Common myeloid progenitor, CD34-positive (primary cell): Measurements from ENCODE around the gene CLIC1.

ENCODE experiments used
- CTCF ChIA-PET: fragments of 350-600 bp; sonication (Branson Sonifier 250); formaldehyde crosslinking; loops from one replicate; lab custom pipeline; 2021; ENCODE audit warnings: antibody characterized with exemption; lab: Charles Lee
- POLR2A ChIA-PET: fragments of 350-600 bp; sonication (Branson Sonifier 250); formaldehyde crosslinking; loops from one replicate; lab custom pipeline; 2021; ENCODE audit warnings: antibody characterized with exemption; lab: Charles Lee
- DNase-seq, 3 donors: peaks; one replicate each; pipeline versions ENCODE4 v3.0.0 to v3.0.0-alpha.2; 2013
- H3K27ac ChIP-seq, 2 experiments: 1 replicate in 1 of 2; 2 replicates in 1 of 2; pipeline ENCODE4 v1.7.0; 2013; ENCODE audit warnings: inconsistent platforms in 2 of 2, low read length in 2 of 2, mild to moderate bottlenecking in 2 of 2, low read depth in 1 of 2, moderate library complexity in 1 of 2; ENCODE audit not compliant: severe bottlenecking in 2 of 2, insufficient read depth in 1 of 2, poor library complexity in 1 of 2
- H3K27me3 ChIP-seq, 5 experiments: replicated peaks in 2 of 5; 1 replicate in 3 of 5; 2 replicates in 2 of 5; pipeline versions ENCODE4 v1.6.1 to v1.7.0; 2013; ENCODE audit warnings: low read length in 4 of 5, mild to moderate bottlenecking in 2 of 5, moderate library complexity in 2 of 5, inconsistent platforms in 1 of 5; ENCODE audit not compliant: insufficient read depth in 5 of 5, control insufficient read depth in 4 of 5
- H3K36me3 ChIP-seq, 4 experiments: 1 replicate in 2 of 4; 2 replicates in 2 of 4; pipeline versions ENCODE4 v1.6.1 to v1.7.0; 2013; ENCODE audit warnings: low read length in 3 of 4, control low read depth in 1 of 4, mild to moderate bottlenecking in 1 of 4; ENCODE audit not compliant: control insufficient read depth in 4 of 4, insufficient read depth in 4 of 4
- H3K4me1 ChIP-seq, 4 experiments: 1 replicate in 3 of 4; 2 replicates in 1 of 4; pipeline versions ENCODE4 v1.6.1 to v1.7.1; 2013; ENCODE audit warnings: low read length in 3 of 4, mild to moderate bottlenecking in 3 of 4, control low read depth in 1 of 4, inconsistent platforms in 1 of 4, moderate library complexity in 1 of 4; ENCODE audit not compliant: control insufficient read depth in 4 of 4, insufficient read depth in 4 of 4; ENCODE audit errors: control extremely low read depth in 1 of 4
- H3K4me3 ChIP-seq, 7 experiments: 1 replicate in 4 of 7; 2 replicates in 3 of 7; pipeline versions ENCODE4 v1.5.1 to v1.7.0; 2013; ENCODE audit warnings: mild to moderate bottlenecking in 7 of 7, low read length in 6 of 7, moderate library complexity in 6 of 7, inconsistent platforms in 2 of 7, low read depth in 2 of 7, control low read depth in 1 of 7; ENCODE audit not compliant: insufficient read depth in 4 of 7, control insufficient read depth in 1 of 7; ENCODE audit errors: extremely low read depth in 1 of 7
- H3K9me3 ChIP-seq, 5 experiments: 1 replicate in 4 of 5; 2 replicates in 1 of 5; pipeline versions ENCODE4 v1.6.1 to v1.7.1; 2013; ENCODE audit warnings: low read length in 4 of 5, mild to moderate bottlenecking in 2 of 5, inconsistent platforms in 1 of 5, low read depth in 1 of 5, moderate library complexity in 1 of 5; ENCODE audit not compliant: control insufficient read depth in 4 of 5, insufficient read depth in 2 of 5; ENCODE audit errors: control extremely low read depth in 1 of 5
- WGBS: methylation state at CpG from one replicate; pipeline ENCODE4 v1.1.5; 2013; ENCODE audit not compliant: insufficient coverage; 5-methylcytosine and 5-hydroxymethylcytosine counted together

Gene CLIC1

DNA sequence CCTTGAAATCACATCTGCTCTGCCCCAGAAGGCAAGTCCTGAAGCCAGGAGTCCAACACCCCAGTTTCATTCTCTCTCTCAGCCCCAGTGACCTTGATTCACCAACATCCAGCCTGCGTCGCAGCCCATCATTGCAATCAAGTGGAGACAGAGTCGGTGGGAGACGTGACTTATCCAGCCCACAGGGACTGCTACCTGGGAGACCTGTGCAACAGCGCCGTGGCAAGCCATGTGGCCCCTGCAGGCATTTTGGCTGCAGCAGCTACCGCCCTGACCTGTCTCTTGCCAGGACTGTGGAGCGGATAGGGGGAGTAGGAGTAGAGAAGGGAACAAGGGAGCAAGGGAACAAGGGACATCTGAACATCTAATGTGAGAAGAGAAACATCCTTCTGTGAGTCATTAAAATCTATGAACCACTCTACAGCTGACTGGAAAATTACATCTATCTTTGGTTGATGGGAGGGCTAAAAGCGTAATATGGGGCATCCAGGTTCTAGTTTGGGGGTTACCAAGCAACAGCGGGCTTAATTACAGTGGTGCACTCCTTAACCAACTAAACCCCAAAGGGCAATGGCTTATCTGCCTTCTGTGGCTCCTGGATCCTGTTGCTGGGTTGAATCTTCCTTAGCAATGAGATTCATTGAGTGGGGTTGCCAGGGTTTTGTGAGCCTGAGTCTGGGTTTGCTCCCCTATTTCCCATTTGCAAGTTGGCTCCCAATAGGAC, 18.7 kb downstream of the CLIC1 start:
- Histone ChIP-seq H3K9me3 (no peaks in the 10 kb centered on the region), H3K4me3 (no peak overlapping the region), H3K27ac (no peak overlapping the region), H3K4me1 (peaks cover 2 to 21% (median 14%) of the 10 kb centered on the region in 4 experiments), H3K36me3 (no peaks in the 10 kb centered on the region), H3K27me3 (no peaks in the 10 kb centered on the region)
- DNase-seq: peak in 1 of 3 donors; percentile 21
- WGBS: 92% methylated on average over 10 of the region's 10 CpGs
- ChIA-PET POLR2A (no interaction called here), CTCF (no interaction called here)

DNA sequence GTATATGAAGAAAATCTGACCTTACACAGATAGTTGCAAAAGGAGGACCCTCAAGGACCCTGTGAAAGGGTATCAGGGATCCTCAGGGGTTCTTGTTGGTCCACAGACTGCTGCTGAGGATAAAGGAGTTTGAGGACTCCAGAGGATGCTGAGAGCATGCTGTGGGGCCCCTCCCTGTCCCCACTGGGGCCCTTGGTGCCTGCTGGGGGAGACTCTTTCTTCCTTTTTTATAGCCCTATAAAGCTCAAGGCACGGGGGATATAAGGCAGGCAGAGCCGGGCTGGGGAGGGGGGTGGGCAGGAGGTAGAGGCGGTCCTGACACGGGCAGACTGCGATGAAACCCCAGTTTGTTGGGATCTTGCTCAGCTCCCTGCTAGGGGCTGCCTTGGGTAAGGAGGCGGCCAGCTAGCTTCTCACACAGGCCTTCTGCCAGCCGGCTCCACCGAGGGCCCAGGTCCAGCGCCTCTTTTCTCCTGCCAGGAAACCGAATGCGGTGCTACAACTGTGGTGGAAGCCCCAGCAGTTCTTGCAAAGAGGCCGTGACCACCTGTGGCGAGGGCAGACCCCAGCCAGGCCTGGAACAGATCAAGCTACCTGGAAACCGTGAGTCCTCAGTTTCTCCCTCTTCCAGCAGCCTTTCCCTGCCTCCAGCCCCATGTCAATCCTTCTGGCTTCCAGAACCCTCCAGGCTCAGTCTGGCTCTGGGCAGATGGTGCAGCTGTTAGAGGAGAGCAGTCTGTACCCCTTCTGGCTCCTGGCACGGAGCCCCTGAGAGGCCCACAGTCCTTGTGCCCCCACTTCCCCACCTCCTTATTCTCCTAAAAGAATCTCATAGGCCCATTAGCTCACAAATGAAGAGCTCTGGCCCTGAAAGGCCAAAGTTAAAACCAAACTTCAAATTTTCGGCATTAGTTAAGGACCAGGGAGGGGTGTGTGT, 21.0 kb downstream of the CLIC1 start, which contains the start of gene LY6G6D:
Gene LY6G6D (plus strand): TSS at position 327 of the 937 bp plus-strand sequence. CDS start 8 bp downstream, at position 335.
- WGBS: 86% methylated on average over 10 of the region's 16 CpGs
- peaks cover 5 to 45% (median 33%) of the 10 kb centered on the region in 4 experiments for H3K4me1 ChIP-seq
- no peak within 1 kb of the TSS for H3K27ac ChIP-seq
- H3K4me3 ChIP-seq: no peak within 1 kb of the TSS
- ChIA-PET CTCF (interaction anchor here (1.0 to 7.1 kb wide), 6 partner anchors 10 to 62 kb away, joined by 3 to 136 read pairs (median 4); partner anchors contain the start of genes DDAH2, LY6G6C, MPIG6B and VWA7), POLR2A (interaction anchor here (1.4 kb wide), 1 partner anchor 10 kb away, joined by 3 read pairs; no protein-coding TSS in a partner anchor)
- DNase-seq: no peak
- no peaks in the 10 kb centered on the region for H3K9me3 ChIP-seq
- no peaks in the 10 kb centered on the region for H3K36me3 ChIP-seq
- H3K27me3 ChIP-seq: no peaks in the 10 kb centered on the region

DNA sequence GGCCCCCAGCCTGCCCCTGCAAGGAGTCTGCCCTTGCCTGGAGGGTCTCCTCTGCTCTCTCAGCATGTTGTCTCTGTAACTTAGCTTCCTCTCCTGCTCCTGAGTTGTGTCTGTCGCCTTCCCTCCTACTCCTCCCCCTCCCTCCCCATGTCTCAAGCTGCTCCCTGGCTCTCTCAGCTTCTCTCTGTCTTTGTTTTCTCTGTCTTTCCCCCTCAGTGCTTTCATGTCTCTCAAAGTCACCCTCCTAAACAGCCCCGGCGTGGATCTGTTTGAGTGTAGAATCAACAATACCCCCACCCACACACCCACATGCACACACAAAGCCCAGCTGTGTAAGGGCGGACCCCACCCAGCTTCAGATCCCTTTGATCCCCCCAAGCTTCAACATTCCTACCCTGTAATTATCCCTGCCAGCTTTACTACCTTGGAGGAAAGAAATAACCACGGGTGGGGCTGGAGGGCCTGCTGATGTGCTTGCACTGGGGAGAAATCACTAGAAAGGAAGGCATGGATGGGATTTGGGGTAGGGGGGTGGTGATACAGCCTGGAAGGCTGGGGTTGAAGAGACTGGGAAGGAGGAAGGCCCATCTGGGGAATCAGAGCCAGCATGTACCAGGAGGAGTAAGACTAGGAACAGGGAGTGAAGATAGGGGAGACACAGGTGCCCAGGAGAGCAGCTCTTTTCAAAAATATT, 22.2 kb downstream of the CLIC1 start:
- no peak for DNase-seq
- CTCF ChIA-PET: interaction anchor here (0.7 to 7.1 kb wide), 9 partner anchors 12 to 119 kb away, joined by 3 to 136 read pairs (median 3); partner anchors contain the start of genes DDAH2, LY6G5C, LY6G6C and MPIG6B
- WGBS: 78% methylated on average over 3 of the region's 5 CpGs

DNA sequence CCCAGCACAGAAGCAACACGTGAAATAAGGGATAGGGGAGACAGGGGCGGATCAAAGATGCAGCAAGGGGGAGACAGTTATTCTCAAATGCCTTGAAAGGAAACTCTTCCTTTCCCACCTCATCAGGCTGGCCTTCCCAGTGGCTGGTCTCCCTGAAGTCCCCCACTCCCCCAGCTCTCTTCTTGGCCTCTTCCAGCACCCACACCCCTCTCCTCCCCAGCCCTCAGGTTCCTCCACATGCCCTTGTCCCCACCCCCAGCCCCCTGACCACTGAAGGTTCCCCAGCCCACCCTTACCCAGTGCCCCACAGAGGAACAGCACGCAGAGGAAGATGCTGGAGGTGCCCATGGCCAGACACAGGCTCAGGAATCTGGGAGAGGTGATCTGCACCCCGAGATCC, 22.9 kb downstream of the CLIC1 start:
- POLR2A ChIA-PET: interaction anchor here (1.2 to 1.7 kb wide), 2 partner anchors 13 to 16 kb away, joined by 3 to 11 read pairs; partner anchors contain the start of gene DDAH2
- Histone ChIP-seq H3K4me1 (peaks cover 5 to 52% (median 36%) of the 10 kb centered on the region in 4 experiments), H3K9me3 (no peaks in the 10 kb centered on the region), H3K4me3 (no peak overlapping the region), H3K27me3 (no peaks in the 10 kb centered on the region), H3K27ac (no peak overlapping the region), H3K36me3 (no peaks in the 10 kb centered on the region)
- WGBS: 92% methylated on average over 4 of the region's 4 CpGs
- DNase-seq: no peak
- CTCF ChIA-PET: interaction anchor here (1.1 to 7.1 kb wide), 5 partner anchors 12 to 117 kb away, joined by 3 to 136 read pairs (median 11); partner anchors contain the start of genes DDAH2, LY6G6C and MPIG6B

More for the DNA sequence above, 22.2 kb downstream of the CLIC1 start:
- H3K36me3 ChIP-seq: no peaks in the 10 kb centered on the region
- peaks cover 5 to 52% (median 36%) of the 10 kb centered on the region in 4 experiments for H3K4me1 ChIP-seq
- no peak overlapping the region for H3K4me3 ChIP-seq
- no peaks in the 10 kb centered on the region for H3K9me3 ChIP-seq
- no peak overlapping the region for H3K27ac ChIP-seq
- POLR2A ChIA-PET: interaction anchor here (0.8 to 1.2 kb wide), 2 partner anchors 13 to 14 kb away, joined by 3 read pairs; no protein-coding TSS in a partner anchor
- no peaks in the 10 kb centered on the region for H3K27me3 ChIP-seq

DNA sequence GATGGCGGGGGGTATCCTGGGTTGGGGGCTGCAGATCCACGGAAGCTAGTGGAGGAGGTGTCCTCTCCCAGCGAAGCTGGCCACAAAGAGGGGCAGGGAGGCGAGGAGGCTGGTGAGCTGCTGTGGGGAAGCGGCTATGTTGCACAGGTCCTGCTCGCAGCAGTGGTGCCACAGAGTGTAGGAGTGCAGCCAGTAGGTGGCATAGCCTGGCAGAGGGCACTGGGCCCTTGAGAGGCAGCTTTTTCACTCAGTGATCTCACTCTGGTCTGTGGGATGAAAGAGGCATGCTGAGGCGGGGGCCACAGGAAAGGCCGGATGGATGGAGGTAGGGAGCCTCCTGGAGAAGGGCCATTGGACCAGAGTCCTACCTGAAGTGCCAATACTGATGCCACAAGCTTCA, 24.0 kb downstream of the CLIC1 start:
- H3K27me3 ChIP-seq: no peaks in the 10 kb centered on the region
- H3K27ac ChIP-seq: no peak overlapping the region
- DNase-seq: peak; percentile 68 to 80 (median 80)
- no peaks in the 10 kb centered on the region for H3K9me3 ChIP-seq
- H3K4me3 ChIP-seq: no peak overlapping the region
- WGBS: 31% methylated on average over 5 of the region's 8 CpGs
- peaks cover 5 to 52% (median 36%) of the 10 kb centered on the region in 4 experiments for H3K4me1 ChIP-seq
- POLR2A ChIA-PET: interaction anchor here (0.6 to 2.8 kb wide), 8 partner anchors 9 to 178 kb away, joined by 3 to 16 read pairs (median 6); partner anchors contain the start of genes ABHD16A, DDAH2, HSPA1B and MPIG6B
- CTCF ChIA-PET: interaction anchor here (0.6 to 7.1 kb wide), 20 partner anchors 8 to 165 kb away, joined by 3 to 136 read pairs (median 4); partner anchors contain the start of genes ABHD16A, DDAH2, LY6G6C and MPIG6B
- H3K36me3 ChIP-seq: no peaks in the 10 kb centered on the region

DNA sequence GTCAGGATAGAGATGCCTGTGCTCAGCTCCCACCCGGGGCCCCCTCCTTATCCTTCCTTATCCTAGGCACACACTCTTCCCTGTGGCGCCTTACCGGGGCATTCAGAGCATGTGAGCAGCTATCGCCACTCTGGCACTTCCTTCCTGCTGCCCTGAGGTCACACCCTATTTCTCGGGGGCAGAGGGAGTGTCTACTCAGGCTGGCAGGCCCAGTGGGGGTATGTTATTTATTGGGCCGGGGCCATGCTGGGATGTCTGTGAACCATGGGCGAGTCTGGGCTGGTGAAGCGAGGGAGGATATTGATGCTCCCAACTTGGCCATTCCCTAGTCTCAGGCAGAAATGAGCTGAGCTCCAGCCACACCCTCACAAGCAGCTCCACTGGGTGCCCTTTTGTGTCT, 25.1 kb downstream of the CLIC1 start:
- CTCF ChIA-PET: interaction anchor here (0.7 to 7.1 kb wide), 16 partner anchors 8 to 160 kb away, joined by 3 to 136 read pairs (median 8); partner anchors contain the start of genes ABHD16A, DDAH2, LY6G6C and MPIG6B
- peak; percentile 71 to 85 (median 71) for DNase-seq
- H3K4me3 ChIP-seq: peak overlapping the region in 2 of 7 experiments; percentile 36 to 48
- H3K27me3 ChIP-seq: no peaks in the 10 kb centered on the region
- H3K4me1 ChIP-seq: peaks cover 5 to 52% (median 36%) of the 10 kb centered on the region in 4 experiments
- H3K36me3 ChIP-seq: no peaks in the 10 kb centered on the region
- POLR2A ChIA-PET: interaction anchor here (0.8 to 2.8 kb wide), 11 partner anchors 8 to 119 kb away, joined by 3 to 16 read pairs (median 5); partner anchors contain the start of genes ABHD16A, DDAH2, HSPA1B and MPIG6B
- 17% methylated on average over 7 of the region's 8 CpGs for WGBS
- H3K9me3 ChIP-seq: no peaks in the 10 kb centered on the region
- peak overlapping the region in 1 of 2 experiments; percentile 11 for H3K27ac ChIP-seq
